GM18909 (cell line): ENCODE results near the gene ATRNL1.
"Not testable (repeated sequence)": the region's sequence is repeated elsewhere in the genome, so short reads cannot be mapped to it uniquely, and the experiment has no call there.

Source experiments
- ATAC-seq: cut with Tn5 transposase; IDR thresholded peaks from one replicate; pipeline ENCODE4 v1.9.1; 2021; ENCODE audit warnings: mild to moderate bottlenecking; ENCODE audit not compliant: unreplicated experiment, poor library complexity

Gene ATRNL1

DNA sequence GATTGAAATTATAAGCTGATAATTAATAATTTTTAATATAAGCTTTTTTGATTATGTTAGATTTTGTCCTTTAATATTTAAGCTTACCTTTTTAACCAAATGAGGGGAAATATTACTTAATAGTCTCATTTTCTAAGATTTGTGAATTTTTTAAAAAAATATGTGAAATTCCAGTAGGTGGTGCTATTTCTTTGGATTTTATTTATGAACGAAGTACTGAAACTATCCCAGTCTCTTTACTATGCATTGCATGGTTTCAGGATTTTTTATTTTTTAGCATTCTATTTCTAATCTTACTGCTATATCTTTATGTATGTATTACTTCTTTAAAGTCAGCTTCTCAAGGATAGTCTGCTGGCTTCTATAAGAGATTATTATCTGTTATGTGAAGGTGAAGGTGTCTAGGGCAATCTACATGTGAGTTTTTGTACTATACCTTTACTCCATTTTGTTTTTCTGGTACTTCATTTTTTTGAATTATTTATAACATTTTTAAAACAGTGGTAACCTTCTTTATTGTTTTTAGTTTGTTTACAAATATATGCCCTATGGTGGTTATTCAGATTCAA lies 78.3 kb downstream of the ATRNL1 start:
- no peak for ATAC-seq

DNA sequence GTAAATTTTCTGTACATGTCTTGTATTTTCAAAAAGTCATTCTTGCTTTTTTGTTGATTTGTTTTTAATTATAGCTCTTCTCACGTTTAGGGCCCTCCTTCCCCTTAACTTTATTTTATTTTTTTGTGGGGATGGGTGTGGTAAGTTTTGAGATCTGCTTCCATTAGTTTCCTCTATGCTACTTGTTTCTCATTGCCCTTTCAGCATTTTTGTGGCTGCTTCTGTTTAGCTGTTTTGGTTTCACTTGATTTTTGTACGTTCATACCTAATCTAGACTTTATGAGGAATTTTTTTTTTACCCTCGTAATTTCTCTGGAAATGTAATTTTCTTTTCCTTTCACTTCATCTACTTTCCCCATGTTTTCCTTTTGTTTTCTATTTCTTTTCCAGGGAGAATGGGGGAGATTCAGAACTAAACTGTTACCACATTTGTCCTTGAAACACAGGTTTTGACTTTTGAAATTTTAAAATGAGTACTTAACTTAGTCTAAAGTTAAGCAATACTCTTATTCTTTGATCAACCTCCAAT lies 80.8 kb downstream of the ATRNL1 start:
- ATAC-seq = no peak

DNA sequence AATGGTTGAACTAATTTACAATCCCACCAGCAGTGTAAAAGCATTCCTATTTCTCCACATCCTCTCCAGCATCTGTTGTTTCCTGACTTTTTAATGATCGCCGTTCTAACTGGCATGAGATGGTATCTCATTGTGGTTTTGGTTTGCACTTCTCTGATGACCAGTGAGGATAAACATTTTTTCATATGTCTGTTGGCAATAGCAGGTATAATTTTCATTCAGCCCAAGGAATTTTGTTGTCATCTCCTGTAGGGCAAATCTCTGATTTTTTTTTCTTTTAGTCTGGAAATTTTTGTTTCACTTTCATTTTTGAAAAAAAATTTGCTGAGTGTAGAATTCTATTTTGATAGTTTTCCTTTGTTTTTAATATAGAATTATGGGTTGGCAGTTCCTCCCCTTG lies 114.1 kb downstream of the ATRNL1 start:
- ATAC-seq = not testable (repeated sequence)

DNA sequence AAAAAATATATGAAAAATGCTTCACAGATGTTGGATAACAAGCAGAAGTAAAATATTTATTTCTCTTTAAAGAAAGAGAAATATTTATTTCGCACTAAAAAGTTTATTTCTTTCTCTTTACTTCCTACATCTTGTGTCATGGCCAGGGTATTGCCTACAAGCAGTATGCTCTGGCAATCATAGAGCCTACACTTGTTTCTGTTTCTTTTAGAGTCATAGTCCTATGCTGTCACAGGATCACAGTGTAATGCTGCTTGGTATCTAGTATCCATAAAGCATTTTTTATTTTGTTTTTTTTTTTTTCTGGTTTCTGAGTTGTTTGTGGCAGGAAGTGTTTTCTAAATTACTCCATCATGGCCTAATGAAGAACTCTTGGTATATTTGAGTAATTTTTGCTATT lies 116.0 kb downstream of the ATRNL1 start:
- no peak for ATAC-seq

DNA sequence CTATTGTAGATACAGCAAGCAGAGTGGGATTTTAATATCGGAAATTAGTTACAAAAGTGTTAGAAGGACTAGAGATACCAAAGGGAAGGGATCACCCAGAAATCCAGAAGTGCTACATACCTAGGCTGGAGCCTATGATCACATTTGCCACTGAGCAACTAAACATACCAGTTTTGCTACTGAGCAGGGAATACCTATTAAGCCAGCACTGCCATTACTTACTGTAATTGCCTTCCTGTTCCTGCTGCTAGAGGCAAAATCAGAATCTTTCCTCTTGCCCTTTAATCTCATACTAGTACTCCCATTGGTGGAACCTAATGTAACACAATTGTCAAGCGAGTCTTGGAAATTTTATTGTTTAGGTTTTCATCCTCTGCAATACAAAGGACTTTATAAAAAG lies 121.7 kb downstream of the ATRNL1 start:
- ATAC-seq = no peak

DNA sequence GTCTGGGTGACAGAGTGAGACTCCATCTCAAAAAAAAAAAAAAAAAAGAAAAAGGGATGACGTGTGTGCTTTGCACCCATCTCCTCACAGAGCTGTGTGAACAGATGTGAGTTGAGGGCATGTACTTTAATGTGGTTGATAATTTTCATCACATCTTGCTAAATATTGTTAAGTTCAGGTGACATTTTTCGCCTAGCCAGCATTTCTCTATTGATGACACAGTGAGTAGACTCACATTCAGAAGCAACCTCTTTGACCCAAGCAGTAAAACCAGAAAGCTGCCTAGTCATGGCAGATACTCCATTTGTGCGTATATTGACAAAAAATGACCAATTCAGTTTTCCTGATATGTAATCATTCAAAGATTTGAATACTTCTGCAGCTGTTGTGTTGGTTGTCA lies 126.0 kb downstream of the ATRNL1 start:
- ATAC-seq = no peak

DNA sequence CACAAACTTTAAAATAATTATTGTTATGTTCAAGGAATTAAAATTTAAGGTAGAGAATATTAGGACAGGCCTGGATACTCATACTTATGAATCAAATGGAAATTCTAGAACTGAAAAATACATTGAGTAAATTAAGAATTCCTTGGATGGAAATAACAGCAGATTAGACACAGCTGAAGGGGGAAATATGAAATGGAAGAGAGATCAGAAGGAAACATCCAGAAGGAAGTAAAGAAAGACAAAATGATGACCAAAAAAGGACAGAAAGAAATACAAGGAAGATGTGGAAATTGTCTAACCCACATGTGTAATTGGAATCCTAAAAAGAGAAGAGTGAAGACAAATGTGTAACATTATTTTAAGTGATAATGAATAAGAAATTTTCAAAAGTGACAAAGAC lies 128.9 kb downstream of the ATRNL1 start:
- no peak for ATAC-seq

DNA sequence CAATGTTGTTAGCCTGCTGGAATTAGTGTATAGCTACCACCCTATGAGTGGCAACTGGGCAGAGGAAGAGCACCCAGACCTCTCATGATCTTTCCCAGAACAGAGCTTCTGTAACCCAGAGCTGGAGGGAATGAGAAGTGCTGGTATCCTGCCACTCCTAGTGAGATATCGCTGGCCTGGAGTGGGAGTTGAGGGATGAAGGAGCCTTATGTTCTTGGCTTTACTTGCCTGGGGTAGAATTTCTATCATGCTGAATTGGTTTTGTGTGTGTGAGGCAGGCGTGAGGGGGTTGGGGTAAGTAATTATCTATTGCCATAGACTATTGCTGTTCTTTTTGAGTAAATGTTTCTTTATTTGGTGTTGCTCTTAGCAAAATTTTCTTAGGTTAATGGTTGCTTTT lies 146.6 kb downstream of the ATRNL1 start:
- ATAC-seq = no peak

DNA sequence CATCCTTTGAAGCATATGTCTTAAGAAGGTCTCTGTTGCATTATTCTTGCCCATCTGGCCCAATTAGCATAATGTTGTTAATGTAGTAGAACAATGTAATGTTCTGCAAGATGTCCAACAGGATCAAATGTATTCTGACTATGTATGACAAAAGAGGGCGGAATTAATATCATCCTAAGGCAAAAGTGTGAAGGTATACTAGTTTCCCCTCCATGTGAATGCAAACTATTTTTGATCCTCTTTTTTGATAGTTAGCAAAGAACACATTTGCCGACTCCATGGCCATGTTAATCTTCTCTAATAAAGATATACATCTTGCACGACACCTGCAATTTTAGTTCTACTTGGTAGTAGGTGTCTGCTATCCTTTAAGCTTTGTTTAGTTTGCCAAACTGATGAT lies 157.6 kb downstream of the ATRNL1 start:
- no peak for ATAC-seq

DNA sequence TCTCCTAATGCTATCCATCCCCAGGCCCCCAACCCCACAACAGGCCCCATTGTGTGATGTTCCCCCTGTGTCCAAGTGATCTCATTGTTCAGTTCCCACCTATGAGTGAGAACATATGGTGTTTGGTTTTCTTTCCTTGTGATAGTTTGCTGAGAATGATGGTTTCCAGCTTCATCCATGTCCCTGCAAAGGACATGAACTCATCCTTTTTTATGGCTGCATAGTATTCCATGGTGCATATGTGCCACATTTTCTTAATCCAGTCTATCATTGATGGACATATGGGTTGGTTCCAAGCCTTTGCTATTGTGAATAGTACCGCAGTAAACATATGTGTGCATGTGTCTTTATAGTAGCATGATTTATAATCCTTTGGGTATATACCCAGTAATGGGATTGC lies 160.6 kb downstream of the ATRNL1 start:
- ATAC-seq = not testable (repeated sequence)

DNA sequence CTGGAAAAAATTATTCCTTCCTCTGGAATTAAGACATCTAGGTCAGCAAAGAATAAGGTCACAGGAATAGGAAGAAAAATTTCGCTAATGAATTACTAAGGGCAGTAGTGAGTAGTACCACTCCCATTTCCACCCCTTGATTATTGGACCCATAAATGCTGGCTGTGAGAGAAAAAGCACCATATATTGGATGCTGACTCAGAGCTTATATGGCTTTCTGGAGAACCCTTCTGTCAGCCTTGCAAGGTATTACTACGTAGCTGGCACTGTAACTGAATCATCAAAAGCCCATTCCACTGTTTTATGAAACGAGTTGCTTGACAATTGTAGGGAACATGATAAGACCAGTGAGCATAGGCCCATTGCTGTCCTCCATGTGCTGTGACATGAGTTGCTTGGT lies 179.3 kb downstream of the ATRNL1 start:
- no peak for ATAC-seq

DNA sequence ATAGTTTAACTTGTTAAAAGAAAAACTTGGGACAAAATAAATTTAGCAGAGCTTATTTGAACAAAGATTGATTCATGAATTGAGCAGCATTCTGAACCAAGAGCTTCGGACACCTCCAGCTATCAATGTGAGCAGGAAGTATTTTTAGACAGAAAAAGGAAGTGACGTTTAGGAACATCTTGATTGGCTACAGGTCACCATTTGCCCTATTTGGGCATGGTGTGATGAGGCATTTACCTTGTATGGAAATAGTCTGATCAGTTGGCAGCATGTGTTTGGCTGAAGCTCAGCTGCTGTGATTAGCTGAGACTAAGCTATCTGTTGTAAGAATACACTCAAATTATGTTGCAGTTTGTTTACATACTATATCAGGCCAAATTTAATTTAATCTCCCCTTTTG lies 185.1 kb downstream of the ATRNL1 start:
- no peak for ATAC-seq

DNA sequence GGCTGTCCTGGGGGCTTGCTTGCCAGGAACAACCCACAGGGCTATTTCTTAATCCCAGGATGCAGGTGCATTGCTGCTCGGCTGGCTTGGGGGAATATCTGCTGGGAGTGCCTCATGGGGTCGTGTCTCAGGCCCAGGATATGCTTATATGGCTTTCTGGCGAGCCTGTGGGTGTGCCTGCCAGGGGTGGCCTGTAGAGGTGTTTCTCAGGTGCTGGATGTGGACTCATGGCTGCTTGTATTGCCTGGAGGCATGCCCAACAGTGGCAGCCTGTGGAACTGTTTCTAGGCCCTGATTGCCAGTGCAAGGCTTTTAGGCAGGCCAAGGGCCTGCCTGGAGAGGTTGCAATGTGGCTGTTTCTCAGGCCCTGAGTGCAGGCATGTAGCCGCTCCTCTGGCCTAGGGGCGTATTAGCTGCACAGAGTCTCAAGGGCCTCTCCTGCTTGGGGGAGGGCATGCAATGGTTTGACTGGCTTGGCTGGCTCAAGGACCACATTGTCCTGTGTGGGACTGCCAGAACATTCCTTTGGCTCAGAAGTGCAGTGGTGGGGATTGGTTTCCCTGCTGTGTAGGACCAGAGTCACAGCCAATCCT lies 202.1 kb downstream of the ATRNL1 start:
- no peak for ATAC-seq

DNA sequence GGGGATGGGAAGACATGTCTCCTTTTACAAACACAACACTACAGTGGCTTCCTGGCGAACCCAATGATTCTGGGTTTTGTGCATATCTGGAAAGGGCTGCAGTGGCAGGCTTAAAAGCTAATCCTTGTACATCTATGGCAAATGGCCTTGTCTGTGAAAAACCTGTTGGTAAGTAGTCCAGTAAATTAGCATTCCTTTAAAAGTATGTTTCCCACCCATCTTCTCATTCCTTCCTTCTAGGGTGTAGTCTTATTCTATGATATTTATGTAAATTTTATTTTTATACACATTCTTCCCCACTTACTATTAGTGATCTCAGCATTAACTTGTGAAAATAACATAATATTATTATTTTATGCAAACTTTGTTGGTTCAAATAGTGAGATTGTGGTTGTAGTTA lies 206.9 kb downstream of the ATRNL1 start:
- ATAC-seq = no peak

DNA sequence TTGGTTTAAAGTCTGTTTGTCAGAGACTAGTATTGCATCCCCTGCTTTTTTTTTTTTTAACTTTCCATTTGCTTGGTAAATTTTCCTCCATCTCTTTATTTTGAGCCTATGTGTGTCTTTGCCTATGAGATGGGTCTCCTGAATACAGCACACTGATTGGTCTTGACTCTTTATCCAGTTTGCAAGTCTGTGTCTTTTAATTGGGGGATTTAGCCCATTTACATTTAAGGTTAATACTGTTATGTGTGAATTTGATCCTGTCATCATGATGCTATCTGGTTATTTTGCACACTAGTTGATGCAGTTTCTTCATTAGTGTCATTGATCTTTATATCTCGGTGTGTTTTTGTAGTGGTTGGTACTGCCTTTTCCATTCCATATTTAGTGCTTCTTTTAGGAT lies 226.5 kb downstream of the ATRNL1 start:
- ATAC-seq = not testable (repeated sequence)

DNA sequence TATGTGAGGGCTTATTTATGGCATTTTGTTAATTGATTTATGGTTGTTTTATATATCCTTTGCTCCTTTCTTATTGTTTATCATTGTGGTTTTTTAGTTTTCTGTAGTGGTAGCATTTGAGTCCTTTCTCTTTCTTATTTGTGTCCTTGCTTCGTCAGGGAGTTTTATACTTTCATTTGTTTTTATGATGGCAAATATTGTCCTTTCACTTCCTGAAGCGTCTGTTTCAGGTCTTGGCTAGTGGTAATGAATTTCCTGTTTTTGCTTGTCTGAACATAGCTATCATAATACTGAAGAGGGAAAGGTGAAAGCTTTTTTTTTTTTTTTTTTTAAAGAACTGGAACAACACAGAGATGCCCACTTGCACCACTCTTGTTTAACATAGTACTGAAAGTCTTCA lies 228.2 kb downstream of the ATRNL1 start:
- peak; percentile 71 for ATAC-seq

DNA sequence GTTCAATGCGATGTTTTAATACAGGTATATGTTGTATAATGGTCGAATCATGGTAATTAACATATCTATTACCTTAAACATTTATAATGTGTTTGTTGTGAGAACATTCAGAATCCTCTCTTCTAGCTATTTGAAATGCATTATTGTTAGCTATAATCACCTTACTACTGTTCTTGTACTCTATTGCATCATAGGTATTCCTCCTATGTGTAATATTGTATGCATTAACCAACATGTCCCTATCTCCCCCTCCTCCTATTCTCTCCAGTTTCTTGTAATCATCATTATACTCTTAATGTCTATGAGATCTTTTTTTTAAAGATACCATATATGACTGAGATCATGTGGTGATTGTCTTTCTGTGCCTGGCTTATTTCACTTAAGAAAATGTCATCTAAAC lies 235.2 kb downstream of the ATRNL1 start:
- no peak for ATAC-seq

DNA sequence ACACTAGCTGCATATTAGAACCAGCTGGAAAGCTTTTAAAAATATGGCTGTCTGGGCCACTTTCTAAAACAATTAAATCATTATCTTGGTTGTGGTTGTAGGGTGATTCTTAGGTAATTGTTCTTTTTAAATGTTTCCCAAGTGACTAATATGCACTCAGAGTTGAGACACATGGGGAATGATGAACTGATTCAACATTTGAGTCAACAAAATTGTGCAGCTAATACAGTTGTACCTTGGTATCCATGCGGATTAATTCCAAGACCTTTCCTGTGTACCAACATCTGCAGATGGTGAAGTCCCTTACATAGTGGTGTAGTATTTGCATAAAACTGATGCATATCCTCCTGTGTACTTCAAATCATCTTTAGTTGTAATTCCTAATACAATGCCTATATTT lies 242.2 kb downstream of the ATRNL1 start:
- ATAC-seq = no peak

DNA sequence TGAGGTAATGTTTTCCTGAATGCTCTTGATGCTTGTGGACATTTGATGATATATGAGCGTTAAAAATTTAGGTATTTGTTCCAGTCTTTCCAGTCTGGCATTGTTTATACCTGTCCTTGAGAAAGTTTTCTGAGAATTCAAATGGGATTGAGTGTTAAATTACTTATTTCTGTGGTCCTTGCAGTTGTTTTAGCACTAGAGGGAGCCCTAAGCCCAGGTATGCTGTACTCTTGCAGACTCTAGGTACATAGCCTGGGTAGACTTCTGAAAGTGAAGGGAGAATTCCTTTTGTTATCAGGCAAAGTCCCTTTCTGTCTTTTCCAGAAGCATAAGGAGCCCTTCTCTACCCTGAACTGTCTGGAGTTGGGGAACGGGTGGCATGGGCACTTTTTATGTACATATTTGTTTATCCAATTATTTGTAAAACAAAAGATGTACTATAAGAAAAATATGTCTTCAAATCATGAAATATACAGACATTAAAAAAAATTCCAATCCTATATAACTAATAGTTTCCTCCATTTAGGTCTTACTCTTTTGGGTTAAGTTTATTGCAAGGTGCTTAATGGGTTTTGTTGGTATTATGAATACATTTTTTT lies 262.1 kb downstream of the ATRNL1 start:
- ATAC-seq = peak; percentile 88

DNA sequence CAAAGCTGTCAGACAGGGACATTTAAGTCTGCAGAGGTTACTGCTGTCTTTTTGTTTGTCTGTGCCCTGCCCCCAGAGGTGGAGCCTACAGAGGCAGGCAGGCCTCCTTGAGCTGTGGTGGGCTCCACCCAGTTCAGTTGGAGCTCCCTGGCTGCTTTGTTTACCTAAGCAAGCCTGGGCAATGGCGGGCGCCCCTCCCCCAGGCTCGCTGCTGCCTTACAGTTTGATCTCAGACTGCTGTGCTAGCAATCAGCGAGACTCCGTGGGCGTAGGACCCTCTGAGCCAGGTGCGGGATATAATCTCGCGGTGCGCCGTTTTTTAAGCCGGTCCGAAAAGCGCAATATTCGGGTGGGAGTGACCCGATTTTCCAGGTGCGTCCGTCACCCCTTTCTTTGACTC lies 274.8 kb downstream of the ATRNL1 start:
- ATAC-seq = not testable (repeated sequence)

DNA sequence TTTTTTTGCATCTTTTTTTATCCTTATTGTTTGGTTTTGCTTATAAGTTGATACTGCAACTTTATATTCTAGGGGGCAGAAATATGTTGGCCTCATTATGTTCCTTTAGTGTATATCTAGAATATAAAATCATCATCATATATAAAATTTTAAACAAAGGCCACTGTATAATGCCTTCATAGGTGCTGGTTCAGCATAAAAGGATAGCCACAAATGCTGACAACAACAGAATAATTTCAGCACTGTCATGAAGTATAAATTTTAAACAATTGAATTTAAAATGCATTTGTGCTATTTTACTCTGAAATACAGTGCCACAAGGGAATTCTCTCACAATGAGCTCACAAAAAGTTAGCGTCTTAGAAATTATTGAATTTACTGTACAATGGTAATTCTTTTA lies 285.9 kb downstream of the ATRNL1 start:
- no peak for ATAC-seq

DNA sequence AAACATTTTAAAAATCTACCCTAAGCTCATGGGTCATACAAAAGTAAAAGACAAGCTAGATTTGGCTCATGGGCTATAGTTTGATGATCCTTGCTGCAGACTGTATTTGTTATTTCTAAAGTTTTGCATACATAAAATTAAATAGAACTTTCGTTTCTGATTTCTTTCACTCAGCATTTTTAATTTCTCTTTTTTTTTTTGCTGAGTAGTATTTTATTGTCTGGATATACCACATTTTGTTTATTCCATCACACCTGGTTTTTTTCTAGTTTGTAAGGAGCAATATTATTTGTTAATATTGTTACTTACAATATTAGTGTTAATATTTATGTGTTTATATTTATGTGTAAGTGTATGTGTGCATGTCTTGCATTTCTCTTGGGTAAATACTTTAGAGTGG lies 291.5 kb downstream of the ATRNL1 start:
- ATAC-seq = no peak
